Gastrocnemius medialis (tissue), 4 donors: ENCODE results near the gene HMG20A.

Experiments used
- POLR2A ChIP-seq, 2 donors: fragments of 450-650 bp; IDR thresholded peaks; one replicate each; pipeline ENCODE4 v1.6.1; 2017; ENCODE audit warnings: antibody characterized with exemption in 2 of 2, mild to moderate bottlenecking in 2 of 2, moderate library complexity in 2 of 2
- TF ChIP-seq, protein P1 (sequence below), 5 experiments: fragments of 450-650 bp in 3 of 5; fragments of 200-600 bp in 2 of 5; sonication (generic) in 2 of 5; IDR thresholded peaks in 4 of 5; conservative IDR thresholded peaks in 1 of 5; 1 replicate in 4 of 5; 2 replicates in 1 of 5; pipeline ENCODE4 v1.5.1; 2016 to 2019; ENCODE audit warnings: antibody characterized with exemption in 5 of 5, mild to moderate bottlenecking in 3 of 5, moderate library complexity in 3 of 5

DNA sequence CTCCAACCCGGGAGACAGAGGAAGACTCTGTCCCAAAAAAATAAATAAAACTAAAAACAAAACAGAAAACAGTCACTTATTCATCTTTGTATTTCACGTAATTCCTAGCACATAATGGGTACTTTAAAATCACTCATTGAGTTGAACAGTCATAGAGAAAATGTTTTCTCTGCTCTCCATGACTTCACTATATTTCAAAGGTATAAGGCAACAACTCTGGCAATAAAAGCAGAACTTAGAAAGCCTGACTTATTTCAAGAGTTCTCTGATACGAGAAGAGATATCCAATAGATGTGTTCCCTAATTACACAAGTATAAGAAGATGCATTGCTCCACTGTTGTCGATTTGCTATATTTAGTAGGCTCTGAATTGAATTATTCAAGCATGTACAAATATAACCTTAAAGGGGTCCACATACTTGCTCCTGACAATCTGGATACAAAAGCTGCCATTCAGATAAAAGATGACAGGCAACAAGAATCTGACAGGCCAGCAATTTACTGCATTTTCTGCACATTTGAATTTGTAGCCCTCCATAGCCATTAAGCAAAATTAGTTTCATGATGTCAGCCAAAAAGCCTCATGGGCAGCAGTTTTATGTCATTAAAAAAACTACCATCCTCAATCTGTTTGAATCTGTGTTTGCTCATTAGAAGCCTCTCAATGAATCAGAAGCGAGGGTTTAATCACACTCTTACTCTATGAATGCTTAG, 48.7 kb upstream of the HMG20A start:
- TF ChIP-seq, protein P1, sequence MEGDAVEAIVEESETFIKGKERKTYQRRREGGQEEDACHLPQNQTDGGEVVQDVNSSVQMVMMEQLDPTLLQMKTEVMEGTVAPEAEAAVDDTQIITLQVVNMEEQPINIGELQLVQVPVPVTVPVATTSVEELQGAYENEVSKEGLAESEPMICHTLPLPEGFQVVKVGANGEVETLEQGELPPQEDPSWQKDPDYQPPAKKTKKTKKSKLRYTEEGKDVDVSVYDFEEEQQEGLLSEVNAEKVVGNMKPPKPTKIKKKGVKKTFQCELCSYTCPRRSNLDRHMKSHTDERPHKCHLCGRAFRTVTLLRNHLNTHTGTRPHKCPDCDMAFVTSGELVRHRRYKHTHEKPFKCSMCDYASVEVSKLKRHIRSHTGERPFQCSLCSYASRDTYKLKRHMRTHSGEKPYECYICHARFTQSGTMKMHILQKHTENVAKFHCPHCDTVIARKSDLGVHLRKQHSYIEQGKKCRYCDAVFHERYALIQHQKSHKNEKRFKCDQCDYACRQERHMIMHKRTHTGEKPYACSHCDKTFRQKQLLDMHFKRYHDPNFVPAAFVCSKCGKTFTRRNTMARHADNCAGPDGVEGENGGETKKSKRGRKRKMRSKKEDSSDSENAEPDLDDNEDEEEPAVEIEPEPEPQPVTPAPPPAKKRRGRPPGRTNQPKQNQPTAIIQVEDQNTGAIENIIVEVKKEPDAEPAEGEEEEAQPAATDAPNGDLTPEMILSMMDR (IDR thresholded peaks at IDR 0.05 in 4 of 5, conservative IDR thresholded peaks at IDR 0.05 in 1 of 5): no peak
- no peak for TF ChIP-seq POLR2A (IDR thresholded peaks at IDR 0.05)
